ENCODE results near the gene SLC8A1. TPM values are rescaled to one million over a fixed set of nuclear protein-coding genes. Genes with fewer than 3 reads are reported as not detected.

SLC8A1 gene
- total RNA-seq, 1 donor from 2014 or later, result 34.8 TPM

GRCh38 chr2:40419364-40419762, 32.5 kb downstream of the SLC8A1 start:
- Mint-ChIP-seq H3K27ac (ENCODE audit: unreplicated experiment) (no peak overlapping the region), H3K27me3 (ENCODE audit: low read depth, unreplicated experiment) (no peaks in the 10 kb centered on the region), H3K4me3 (ENCODE audit: unreplicated experiment) (no peak overlapping the region), H3K36me3 (ENCODE audit: low read depth, unreplicated experiment) (no peaks in the 10 kb centered on the region), H3K4me1 (ENCODE audit: low read depth, unreplicated experiment) (peaks cover 8% of the 10 kb centered on the region), H3K9me3 (ENCODE audit: unreplicated experiment) (no peaks in the 10 kb centered on the region)
- H3K27me3 ChIP-seq (ENCODE audit: insufficient read depth, low read length), result no peaks in the 10 kb centered on the region
- H3K9me3 ChIP-seq (ENCODE audit: insufficient read depth, low read depth, low read length), result no peaks in the 10 kb centered on the region
- FAIRE-seq (no peak), DNase-seq (ENCODE audit: low read depth) (no peak)
- H3K4me1 ChIP-seq (ENCODE audit: insufficient read depth, low read length), result no peaks in the 10 kb centered on the region
- H3K4me2 ChIP-seq (ENCODE audit: low read length), result no peak overlapping the region
- no peaks in the 10 kb centered on the region for H3K36me3 ChIP-seq (ENCODE audit: insufficient read depth, low read length)
- H2AFZ ChIP-seq (ENCODE audit: low read depth, low read length), result no peak overlapping the region
- no peak overlapping the region for H3K4me3 ChIP-seq (ENCODE audit: insufficient read depth, low read depth, low read length)
- peaks cover 3% of the 10 kb centered on the region for H3K79me2 ChIP-seq (ENCODE audit: insufficient read depth, low read length)
- H4K20me1 ChIP-seq (ENCODE audit: insufficient read depth, low read length), result no peaks in the 10 kb centered on the region
- TF ChIP-seq CTCF (IDR thresholded peaks at IDR 0.05; ENCODE audit: insufficient read depth, low read depth, low read length), result no peak
- no peak for TF ChIP-seq EZH2 (IDR thresholded peaks at IDR 0.05; ENCODE audit: insufficient read depth, low read length)
- H3K9ac ChIP-seq (ENCODE audit: low read length), result no peak overlapping the region
- no peak overlapping the region for H3K27ac ChIP-seq (ENCODE audit: low read depth, low read length)

GRCh38 chr2:40418614-40419363, 33.1 kb downstream of the SLC8A1 start:
- no peaks in the 10 kb centered on the region for H3K9me3 Mint-ChIP-seq (ENCODE audit: unreplicated experiment)
- H3K4me1 Mint-ChIP-seq (ENCODE audit: low read depth, unreplicated experiment), result peaks cover 8% of the 10 kb centered on the region
- no peaks in the 10 kb centered on the region for H4K20me1 ChIP-seq (ENCODE audit: insufficient read depth, low read length)
- H3K27me3 Mint-ChIP-seq (ENCODE audit: low read depth, unreplicated experiment), result no peaks in the 10 kb centered on the region
- DNase-seq (ENCODE audit: low read depth), result no peak
- no peak overlapping the region for H3K27ac Mint-ChIP-seq (ENCODE audit: unreplicated experiment)
- no peak for FAIRE-seq
- H3K9me3 ChIP-seq (ENCODE audit: insufficient read depth, low read depth, low read length), result no peaks in the 10 kb centered on the region
- H2AFZ ChIP-seq (ENCODE audit: low read depth, low read length), result no peak overlapping the region
- no peak overlapping the region for H3K4me3 ChIP-seq (ENCODE audit: insufficient read depth, low read depth, low read length)
- no peaks in the 10 kb centered on the region for H3K36me3 Mint-ChIP-seq (ENCODE audit: low read depth, unreplicated experiment)
- TF ChIP-seq EZH2 (IDR thresholded peaks at IDR 0.05; ENCODE audit: insufficient read depth, low read length) (no peak), CTCF (IDR thresholded peaks at IDR 0.05; ENCODE audit: insufficient read depth, low read depth, low read length) (no peak)
- H3K36me3 ChIP-seq (ENCODE audit: insufficient read depth, low read length), result no peaks in the 10 kb centered on the region
- no peaks in the 10 kb centered on the region for H3K27me3 ChIP-seq (ENCODE audit: insufficient read depth, low read length)
- H3K79me2 ChIP-seq (ENCODE audit: insufficient read depth, low read length), result peaks cover 3% of the 10 kb centered on the region
- H3K4me3 Mint-ChIP-seq (ENCODE audit: unreplicated experiment), result no peak overlapping the region
- H3K4me2 ChIP-seq (ENCODE audit: low read length), result no peak overlapping the region
- no peak overlapping the region for H3K9ac ChIP-seq (ENCODE audit: low read length)
- no peaks in the 10 kb centered on the region for H3K4me1 ChIP-seq (ENCODE audit: insufficient read depth, low read length)
- no peak overlapping the region for H3K27ac ChIP-seq (ENCODE audit: low read depth, low read length)

GRCh38 chr2:40416486-40416885, 35.4 kb downstream of the SLC8A1 start:
- no peaks in the 10 kb centered on the region for H3K9me3 Mint-ChIP-seq (ENCODE audit: unreplicated experiment)
- H3K4me3 ChIP-seq (ENCODE audit: insufficient read depth, low read depth, low read length), result no peak overlapping the region
- FAIRE-seq, result no peak
- no peak overlapping the region for H3K27ac Mint-ChIP-seq (ENCODE audit: unreplicated experiment)
- DNase-seq (ENCODE audit: low read depth), result peak; percentile 53
- H3K9ac ChIP-seq (ENCODE audit: low read length), result no peak overlapping the region
- H4K20me1 ChIP-seq (ENCODE audit: insufficient read depth, low read length), result no peaks in the 10 kb centered on the region
- no peaks in the 10 kb centered on the region for H3K27me3 ChIP-seq (ENCODE audit: insufficient read depth, low read length)
- no peak overlapping the region for H3K4me3 Mint-ChIP-seq (ENCODE audit: unreplicated experiment)
- H3K27me3 Mint-ChIP-seq (ENCODE audit: low read depth, unreplicated experiment), result no peaks in the 10 kb centered on the region
- no peak for TF ChIP-seq EZH2 (IDR thresholded peaks at IDR 0.05; ENCODE audit: insufficient read depth, low read length)
- TF ChIP-seq CTCF (IDR thresholded peaks at IDR 0.05; ENCODE audit: insufficient read depth, low read depth, low read length), result no peak
- H3K79me2 ChIP-seq (ENCODE audit: insufficient read depth, low read length), result peaks cover 3% of the 10 kb centered on the region
- no peak overlapping the region for H3K4me2 ChIP-seq (ENCODE audit: low read length)
- no peak overlapping the region for H2AFZ ChIP-seq (ENCODE audit: low read depth, low read length)
- no peaks in the 10 kb centered on the region for H3K9me3 ChIP-seq (ENCODE audit: insufficient read depth, low read depth, low read length)
- H3K36me3 Mint-ChIP-seq (ENCODE audit: low read depth, unreplicated experiment), result no peaks in the 10 kb centered on the region
- H3K36me3 ChIP-seq (ENCODE audit: insufficient read depth, low read length), result no peaks in the 10 kb centered on the region
- H3K27ac ChIP-seq (ENCODE audit: low read depth, low read length), result no peak overlapping the region
- H3K4me1 ChIP-seq (ENCODE audit: insufficient read depth, low read length), result peaks cover 2% of the 10 kb centered on the region
- peaks cover 14% of the 10 kb centered on the region for H3K4me1 Mint-ChIP-seq (ENCODE audit: low read depth, unreplicated experiment)

All from astrocyte (in vitro differentiated cells and primary cell).